ENCODE data around the gene QSOX1.

Gene QSOX1

GRCh38 chr1:180160357-180160756, 5.7 kb downstream of the QSOX1 start:
- WGBS (ENCODE audit: insufficient coverage, insufficient read length) = no CpG with 5 or more reads among the region's 1 CpG
- no peak for DNase-seq (ENCODE audit: low read depth, low spot score)
- no peak overlapping the region for H3K4me3 ChIP-seq (ENCODE audit: low read length)

GRCh38 chr1:180163041-180163440, 8.4 kb downstream of the QSOX1 start:
- H3K4me1 ChIP-seq (ENCODE audit: control insufficient read depth, insufficient read depth, low read length) = peaks cover 12% of the 10 kb centered on the region
- H3K9me3 ChIP-seq (ENCODE audit: control insufficient read depth, insufficient read depth, low read length) = no peaks in the 10 kb centered on the region
- 100% methylated on average over 1 of the region's 2 CpGs for WGBS (ENCODE audit: insufficient coverage, insufficient read length)
- no peak overlapping the region for H3K27ac ChIP-seq (ENCODE audit: low read length)
- H3K27me3 ChIP-seq (ENCODE audit: control insufficient read depth, insufficient read depth, low read length) = no peaks in the 10 kb centered on the region
- no peak for DNase-seq (ENCODE audit: low read depth, low spot score)
- H3K4me3 ChIP-seq (ENCODE audit: low read length) = no peak overlapping the region
- H3K36me3 ChIP-seq (ENCODE audit: control insufficient read depth, insufficient read depth, low read length) = no peaks in the 10 kb centered on the region

More at GRCh38 chr1:180160357-180160756, 5.7 kb downstream of the QSOX1 start:
- Histone ChIP-seq H3K27ac (ENCODE audit: low read length) (no peak overlapping the region), H3K36me3 (ENCODE audit: control insufficient read depth, insufficient read depth, low read length) (no peaks in the 10 kb centered on the region), H3K9me3 (ENCODE audit: control insufficient read depth, insufficient read depth, low read length) (no peaks in the 10 kb centered on the region), H3K27me3 (ENCODE audit: control insufficient read depth, insufficient read depth, low read length) (no peaks in the 10 kb centered on the region), H3K4me1 (ENCODE audit: control insufficient read depth, insufficient read depth, low read length) (peaks cover 5% of the 10 kb centered on the region)

GRCh38 chr1:180165096-180165495, 10.4 kb downstream of the QSOX1 start:
- Histone ChIP-seq H3K27ac (ENCODE audit: low read length) (no peak overlapping the region), H3K4me1 (ENCODE audit: control insufficient read depth, insufficient read depth, low read length) (peaks cover 16% of the 10 kb centered on the region), H3K9me3 (ENCODE audit: control insufficient read depth, insufficient read depth, low read length) (no peaks in the 10 kb centered on the region), H3K4me3 (ENCODE audit: low read length) (no peak overlapping the region), H3K36me3 (ENCODE audit: control insufficient read depth, insufficient read depth, low read length) (peaks cover 3% of the 10 kb centered on the region; the same call in 1 of the 2 replicates), H3K27me3 (ENCODE audit: control insufficient read depth, insufficient read depth, low read length) (no peaks in the 10 kb centered on the region)
- no peak for DNase-seq (ENCODE audit: low read depth, low spot score)
- WGBS (ENCODE audit: insufficient coverage, insufficient read length) = no CpG with 5 or more reads among the region's 2 CpGs

- Histone ChIP-seq H3K4me3 (ENCODE audit: low read length) (no peak overlapping the region), H3K36me3 (ENCODE audit: control insufficient read depth, insufficient read depth, low read length) (peaks cover 3% of the 10 kb centered on the region; the same call in 1 of the 2 replicates), H3K9me3 (ENCODE audit: control insufficient read depth, insufficient read depth, low read length) (no peaks in the 10 kb centered on the region), H3K27ac (ENCODE audit: low read length) (no peak overlapping the region), H3K4me1 (ENCODE audit: control insufficient read depth, insufficient read depth, low read length) (peaks cover 12% of the 10 kb centered on the region), H3K27me3 (ENCODE audit: control insufficient read depth, insufficient read depth, low read length) (no peaks in the 10 kb centered on the region)
- no CpG with 5 or more reads among the region's 12 CpGs for WGBS (ENCODE audit: insufficient coverage, insufficient read length)
- DNase-seq (ENCODE audit: low read depth, low spot score) = no peak
Measured at GRCh38 chr1:180165509-180166435, 11.1 kb downstream of the QSOX1 start.

- H3K9me3 ChIP-seq (ENCODE audit: control insufficient read depth, insufficient read depth, low read length) = no peaks in the 10 kb centered on the region
- peaks cover 3% of the 10 kb centered on the region; the same call in 1 of the 2 replicates for H3K36me3 ChIP-seq (ENCODE audit: control insufficient read depth, insufficient read depth, low read length)
- no peak overlapping the region for H3K4me3 ChIP-seq (ENCODE audit: low read length)
- no CpG with 5 or more reads among the region's 5 CpGs for WGBS (ENCODE audit: insufficient coverage, insufficient read length)
- H3K4me1 ChIP-seq (ENCODE audit: control insufficient read depth, insufficient read depth, low read length) = peaks cover 12% of the 10 kb centered on the region
- H3K27ac ChIP-seq (ENCODE audit: low read length) = no peak overlapping the region
- no peak for DNase-seq (ENCODE audit: low read depth, low spot score)
- no peaks in the 10 kb centered on the region for H3K27me3 ChIP-seq (ENCODE audit: control insufficient read depth, insufficient read depth, low read length)
Measured at GRCh38 chr1:180166436-180166800, 11.7 kb downstream of the QSOX1 start.

GRCh38 chr1:180167021-180167701, 12.5 kb downstream of the QSOX1 start:
- Histone ChIP-seq H3K4me3 (ENCODE audit: low read length) (no peak overlapping the region), H3K27me3 (ENCODE audit: control insufficient read depth, insufficient read depth, low read length) (no peaks in the 10 kb centered on the region), H3K9me3 (ENCODE audit: control insufficient read depth, insufficient read depth, low read length) (no peaks in the 10 kb centered on the region), H3K27ac (ENCODE audit: low read length) (no peak overlapping the region), H3K4me1 (ENCODE audit: control insufficient read depth, insufficient read depth, low read length) (peaks cover 12% of the 10 kb centered on the region), H3K36me3 (ENCODE audit: control insufficient read depth, insufficient read depth, low read length) (peaks cover 3% of the 10 kb centered on the region; the same call in 1 of the 2 replicates)
- no peak for DNase-seq (ENCODE audit: low read depth, low spot score)
- WGBS (ENCODE audit: insufficient coverage, insufficient read length) = no CpG with 5 or more reads among the region's 8 CpGs

- Histone ChIP-seq H3K4me3 (ENCODE audit: low read length) (no peak overlapping the region), H3K4me1 (ENCODE audit: control insufficient read depth, insufficient read depth, low read length) (peaks cover 12% of the 10 kb centered on the region), H3K9me3 (ENCODE audit: control insufficient read depth, insufficient read depth, low read length) (no peaks in the 10 kb centered on the region), H3K27me3 (ENCODE audit: control insufficient read depth, insufficient read depth, low read length) (no peaks in the 10 kb centered on the region), H3K27ac (ENCODE audit: low read length) (no peak overlapping the region), H3K36me3 (ENCODE audit: control insufficient read depth, insufficient read depth, low read length) (peaks cover 3% of the 10 kb centered on the region; the same call in 1 of the 2 replicates)
- no CpG with 5 or more reads among the region's 13 CpGs for WGBS (ENCODE audit: insufficient coverage, insufficient read length)
- DNase-seq (ENCODE audit: low read depth, low spot score) = no peak
Measured at GRCh38 chr1:180167721-180168467, 13.2 kb downstream of the QSOX1 start.

- Histone ChIP-seq H3K27me3 (ENCODE audit: control insufficient read depth, insufficient read depth, low read length) (no peaks in the 10 kb centered on the region), H3K27ac (ENCODE audit: low read length) (no peak overlapping the region), H3K9me3 (ENCODE audit: control insufficient read depth, insufficient read depth, low read length) (no peaks in the 10 kb centered on the region), H3K4me1 (ENCODE audit: control insufficient read depth, insufficient read depth, low read length) (peaks cover 12% of the 10 kb centered on the region), H3K4me3 (ENCODE audit: low read length) (no peak overlapping the region), H3K36me3 (ENCODE audit: control insufficient read depth, insufficient read depth, low read length) (peaks cover 3% of the 10 kb centered on the region; the same call in 1 of the 2 replicates)
- no peak for DNase-seq (ENCODE audit: low read depth, low spot score)
- WGBS (ENCODE audit: insufficient coverage, insufficient read length) = no CpG with 5 or more reads among the region's 12 CpGs
Measured at GRCh38 chr1:180168786-180169639, 14.3 kb downstream of the QSOX1 start.

GRCh38 chr1:180169640-180170195, 15.0 kb downstream of the QSOX1 start:
- no CpG with 5 or more reads among the region's 13 CpGs for WGBS (ENCODE audit: insufficient coverage, insufficient read length)
- H3K27me3 ChIP-seq (ENCODE audit: control insufficient read depth, insufficient read depth, low read length) = no peaks in the 10 kb centered on the region
- no peak for DNase-seq (ENCODE audit: low read depth, low spot score)
- H3K4me1 ChIP-seq (ENCODE audit: control insufficient read depth, insufficient read depth, low read length) = peaks cover 11% of the 10 kb centered on the region
- H3K4me3 ChIP-seq (ENCODE audit: low read length) = no peak overlapping the region
- no peaks in the 10 kb centered on the region for H3K9me3 ChIP-seq (ENCODE audit: control insufficient read depth, insufficient read depth, low read length)
- H3K36me3 ChIP-seq (ENCODE audit: control insufficient read depth, insufficient read depth, low read length) = peaks cover 3% of the 10 kb centered on the region; the same call in 1 of the 2 replicates
- H3K27ac ChIP-seq (ENCODE audit: low read length) = no peak overlapping the region
